Loucy (cell line): ENCODE data around the gene FMN1.

ENCODE experiments used
- H2AFZ ChIP-seq: fragments of 200-600 bp; sonication (generic); 2 replicates; pipeline ENCODE4 v1.6.0; 2016; ENCODE audit warnings: antibody characterized with exemption, mild to moderate bottlenecking, low read length, moderate library complexity
- H3F3A ChIP-seq: fragments of 200-600 bp; 2 replicates; pipeline ENCODE4 v1.6.0; 2016; ENCODE audit warnings: antibody characterized with exemption, low read depth, mild to moderate bottlenecking
- H3K27me3 ChIP-seq: fragments of 200-600 bp; sonication (generic); 2 replicates; pipeline ENCODE4 v1.6.1; 2014; ENCODE audit warnings: low read length, mild to moderate bottlenecking; ENCODE audit not compliant: insufficient read depth, poor library complexity, severe bottlenecking
- H3K36me3 ChIP-seq: fragments of 200-600 bp; sonication (generic); 2 replicates; pipeline ENCODE4 v1.6.1; 2016; ENCODE audit warnings: low read length; ENCODE audit not compliant: insufficient read depth
- H3K4me1 ChIP-seq: fragments of 200-600 bp; sonication (generic); 2 replicates; pipeline ENCODE4 v1.5.1; 2014; ENCODE audit warnings: low read length, mild to moderate bottlenecking; ENCODE audit not compliant: insufficient read depth, poor library complexity, severe bottlenecking
- H3K4me2 ChIP-seq: fragments of 200-600 bp; sonication (generic); 2 replicates; pipeline ENCODE4 v1.6.0; 2014; ENCODE audit warnings: antibody characterized with exemption, low read length, low read depth, mild to moderate bottlenecking; ENCODE audit not compliant: poor library complexity, severe bottlenecking
- H3K4me3 ChIP-seq: fragments of 200-600 bp; sonication (generic); 2 replicates; pipeline ENCODE4 v1.5.1; 2014; ENCODE audit warnings: low read length, mild to moderate bottlenecking, mixed read lengths; ENCODE audit not compliant: poor library complexity, severe bottlenecking
- H3K79me2 ChIP-seq: fragments of 200-600 bp; sonication (generic); 2 replicates; pipeline ENCODE4 v1.6.1; 2014; ENCODE audit warnings: low read length; ENCODE audit not compliant: insufficient read depth
- H3K9ac ChIP-seq: fragments of 200-600 bp; sonication (generic); 2 replicates; pipeline ENCODE4 v1.6.0; 2014; ENCODE audit warnings: mild to moderate bottlenecking, low read depth, low read length, moderate library complexity; ENCODE audit not compliant: poor library complexity, severe bottlenecking
- H3K9me2 ChIP-seq: fragments of 200-600 bp; sonication (generic); replicated peaks from 2 replicates; pipeline ENCODE4 v1.6.1; 2016; ENCODE audit warnings: low read depth, low read length, mixed read lengths
- H3K9me3 ChIP-seq: fragments of 200-600 bp; sonication (generic); 2 replicates; pipeline ENCODE4 v1.6.1; 2014; ENCODE audit warnings: mild to moderate bottlenecking, antibody characterized with exemption, low read length, low read depth; ENCODE audit not compliant: insufficient read depth
- H4K20me1 ChIP-seq: fragments of 200-600 bp; sonication (generic); 2 replicates; pipeline ENCODE4 v1.6.0; 2014; ENCODE audit warnings: antibody characterized with exemption, low read length, mild to moderate bottlenecking; ENCODE audit not compliant: insufficient read depth, poor library complexity, severe bottlenecking
- CTCF ChIP-seq: fragments of 200-600 bp; sonication (generic); conservative IDR thresholded peaks from 2 replicates; pipeline ENCODE4 v1.5.1; 2014; ENCODE audit warnings: mild to moderate bottlenecking, antibody characterized with exemption, low read length
- EZH2phosphoT487 ChIP-seq: fragments of 200-600 bp; IDR thresholded peaks from 2 replicates; pipeline ENCODE4 v1.6.1; 2018; ENCODE audit warnings: antibody characterized with exemption, mild to moderate bottlenecking, moderate library complexity, borderline replicate concordance

FMN1 gene

GRCh38 chr15:33234020-33234461 is 39.5 kb upstream of the FMN1 start:
- Histone ChIP-seq H3K4me1 (no peaks in the 10 kb centered on the region), H3K79me2 (no peaks in the 10 kb centered on the region), H3K4me2 (no peak overlapping the region), H3F3A (no peaks in the 10 kb centered on the region), H4K20me1 (no peaks in the 10 kb centered on the region), H3K4me3 (no peak overlapping the region), H3K27me3 (no peaks in the 10 kb centered on the region), H3K36me3 (no peaks in the 10 kb centered on the region), H3K9me2 (no peaks in the 10 kb centered on the region), H3K9ac (no peak overlapping the region), H2AFZ (peak overlapping the region; percentile 4; the same call in 1 of the 2 replicates), H3K9me3 (no peaks in the 10 kb centered on the region)
- TF ChIP-seq EZH2phosphoT487: no peak
- peak; percentile 82 for TF ChIP-seq CTCF

- Histone ChIP-seq H3F3A (no peaks in the 10 kb centered on the region), H3K27me3 (no peaks in the 10 kb centered on the region), H3K4me2 (peak overlapping the region; percentile 59), H3K4me3 (peak overlapping the region; percentile 33), H3K36me3 (no peaks in the 10 kb centered on the region), H3K9me2 (no peaks in the 10 kb centered on the region), H4K20me1 (no peaks in the 10 kb centered on the region), H3K4me1 (peaks cover 14% of the 10 kb centered on the region), H3K9ac (no peak overlapping the region), H3K79me2 (no peaks in the 10 kb centered on the region), H2AFZ (no peak overlapping the region), H3K9me3 (no peaks in the 10 kb centered on the region)
- TF ChIP-seq EZH2phosphoT487 (no peak), CTCF (peak; percentile 80)
These were observed 32.2 kb upstream of the FMN1 start for GRCh38 chr15:33226559-33227181.

GRCh38 chr15:33218071-33218491 is 23.6 kb upstream of the FMN1 start:
- Histone ChIP-seq H3K36me3 (no peaks in the 10 kb centered on the region), H3K4me1 (peaks cover 14% of the 10 kb centered on the region), H3K79me2 (no peaks in the 10 kb centered on the region), H3K9me2 (no peaks in the 10 kb centered on the region), H3K9me3 (no peaks in the 10 kb centered on the region), H2AFZ (no peak overlapping the region), H4K20me1 (no peaks in the 10 kb centered on the region), H3K27me3 (no peaks in the 10 kb centered on the region), H3K4me3 (no peak overlapping the region), H3K4me2 (no peak overlapping the region), H3F3A (no peaks in the 10 kb centered on the region), H3K9ac (no peak overlapping the region)
- TF ChIP-seq CTCF (no peak), EZH2phosphoT487 (no peak)
